ENCODE measurements around the gene B4GALNT3.

B4GALNT3 gene

GRCh38 chr12:510071-510825 is 50.5 kb downstream of the B4GALNT3 start:
- no peak for DNase-seq

- no peak for DNase-seq
These were observed 53.2 kb downstream of the B4GALNT3 start for GRCh38 chr12:512933-513332.

GRCh38 chr12:513446-513845 is 53.7 kb downstream of the B4GALNT3 start:
- no peak for DNase-seq

DNA sequence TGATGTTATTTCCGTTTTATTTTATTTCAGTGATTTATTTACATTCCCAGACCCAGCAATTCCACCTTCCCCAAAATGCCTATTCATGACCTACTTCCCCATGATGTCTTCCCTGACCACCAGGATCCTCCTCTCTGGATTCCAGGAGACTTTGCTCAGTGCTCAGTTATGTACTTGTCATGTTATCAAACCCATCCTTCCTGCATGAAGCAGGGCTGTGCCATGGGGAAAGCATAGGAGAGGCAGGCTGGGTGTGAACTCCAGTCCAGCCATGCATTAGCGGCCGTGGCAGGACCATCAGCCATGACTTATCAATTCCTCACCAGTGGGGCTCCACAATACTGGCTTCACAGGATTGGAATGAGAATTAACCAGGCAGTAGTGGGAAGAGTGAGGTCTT is 57.8 kb downstream of the B4GALNT3 start:
- no peak for DNase-seq

DNA sequence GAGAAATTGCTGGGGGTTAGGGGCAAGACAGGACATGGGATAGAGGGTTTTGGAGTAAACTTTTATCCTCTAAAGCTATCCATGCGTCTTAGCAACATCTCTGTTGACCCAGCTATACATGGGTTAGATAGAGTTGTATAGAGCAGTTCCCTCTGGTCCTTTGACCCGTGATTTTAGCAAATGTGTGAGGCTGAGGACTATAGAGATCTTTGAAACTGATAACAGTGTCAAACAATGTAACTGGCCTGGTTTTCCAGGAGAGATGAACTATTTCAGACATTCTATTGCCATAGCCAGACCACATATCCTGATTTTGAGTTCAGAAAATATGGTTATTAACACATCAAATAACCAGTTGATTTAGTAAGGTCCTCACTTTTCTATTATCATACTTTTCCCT is 60.4 kb downstream of the B4GALNT3 start:
- DNase-seq = no peak

GRCh38 chr12:522692-523378 is 63.1 kb downstream of the B4GALNT3 start:
- DNase-seq = no peak

DNA sequence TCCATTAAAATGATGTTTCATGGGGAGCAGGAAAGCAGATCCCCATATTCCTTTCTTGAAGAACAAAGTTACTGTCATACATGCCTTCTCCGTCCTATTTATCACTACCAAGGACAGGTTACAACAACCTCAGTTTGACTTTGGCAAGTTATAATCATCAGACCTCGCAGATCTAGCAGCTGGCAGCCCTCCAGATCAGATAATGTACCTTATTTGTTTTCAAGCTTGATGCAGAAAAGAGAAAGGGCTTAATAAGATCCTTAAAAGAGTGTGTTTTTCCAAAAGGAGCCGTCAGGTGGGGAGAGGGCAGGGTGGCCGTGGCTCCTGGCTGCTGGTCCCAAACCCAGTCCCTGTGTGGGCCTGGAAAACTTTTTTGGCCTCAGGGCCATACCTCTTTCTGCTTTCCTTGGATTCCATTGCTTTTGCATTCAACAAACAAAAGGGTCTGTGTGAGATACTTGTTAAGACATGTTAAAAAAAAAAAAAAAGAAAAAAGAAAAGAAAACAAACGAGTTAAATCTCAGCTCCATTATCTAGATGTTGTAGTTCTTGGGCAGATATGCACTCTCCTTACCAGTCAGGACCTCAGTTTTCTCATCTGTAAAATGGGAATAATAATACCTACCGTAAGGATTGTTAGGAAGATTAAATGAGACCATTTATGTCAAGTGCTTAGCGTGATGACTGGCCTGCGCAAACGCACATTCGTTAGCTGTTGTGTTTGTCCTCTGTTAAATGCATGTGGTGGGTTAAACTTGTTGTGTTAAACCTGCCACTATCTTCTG is 64.6 kb downstream of the B4GALNT3 start:
- no peak for DNase-seq

DNA sequence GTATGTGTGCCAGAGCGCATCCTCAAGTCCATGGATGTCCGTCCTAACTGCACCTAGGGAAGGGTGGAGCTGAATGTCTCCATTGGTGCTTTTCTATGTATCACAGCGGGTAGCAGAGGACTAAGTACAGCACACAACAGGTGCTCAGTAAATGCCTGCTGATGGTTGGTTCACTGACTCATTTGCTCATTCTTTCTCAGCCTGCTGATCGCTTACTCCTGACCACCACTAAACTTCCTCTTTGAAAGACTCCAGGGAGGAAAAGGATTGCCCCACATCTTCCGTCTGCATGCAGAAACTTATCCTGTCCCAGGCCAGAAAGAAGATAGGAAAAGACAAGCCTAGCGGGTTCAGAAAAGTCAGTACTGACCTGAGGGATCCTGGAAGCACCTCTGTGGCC is 66.3 kb downstream of the B4GALNT3 start:
- no peak for DNase-seq

DNA sequence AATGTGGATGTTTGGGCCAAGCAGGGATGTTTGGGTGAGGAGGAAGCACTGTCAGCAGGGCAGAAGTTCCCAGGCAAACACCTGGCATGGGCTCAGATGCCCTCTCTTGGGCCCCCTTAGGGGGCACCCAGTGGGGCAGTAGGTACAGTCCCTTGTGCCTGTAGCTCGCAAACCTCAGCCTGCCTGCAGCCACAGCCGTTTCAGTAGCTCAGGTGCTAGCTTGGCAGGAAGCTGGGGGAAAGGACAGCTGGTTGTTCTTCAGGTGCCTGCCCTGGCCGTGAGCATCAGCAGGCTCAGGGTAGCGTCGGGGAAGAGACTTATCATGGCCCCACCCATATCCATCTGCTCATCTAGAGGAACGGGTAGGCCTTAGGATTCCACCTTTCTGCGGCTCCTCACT is 67.5 kb downstream of the B4GALNT3 start:
- no peak for DNase-seq

DNA sequence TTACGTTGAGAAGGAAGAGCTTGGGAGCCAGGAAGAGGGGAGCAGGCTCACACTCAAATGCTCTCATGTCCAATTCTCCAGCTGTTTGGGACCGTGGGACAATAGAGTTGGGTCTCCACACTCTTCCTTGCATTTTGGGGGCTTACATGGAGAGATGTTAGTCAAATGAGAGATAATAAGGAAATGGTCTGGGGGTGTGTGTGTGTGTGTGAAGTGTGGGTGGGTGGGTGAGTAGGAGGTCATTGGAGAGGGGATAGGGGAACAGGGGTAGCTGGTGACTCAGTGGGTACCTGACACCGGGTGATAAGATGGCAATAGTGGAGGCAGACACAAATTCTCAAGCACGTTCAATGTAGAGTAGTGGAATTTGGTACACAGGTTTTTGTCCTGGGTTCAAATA is 68.0 kb downstream of the B4GALNT3 start:
- no peak for DNase-seq

- no peak for DNase-seq
These were observed 70.6 kb downstream of the B4GALNT3 start for GRCh38 chr12:530308-530707.

GRCh38 chr12:530821-531220 is 71.1 kb downstream of the B4GALNT3 start:
- no peak for DNase-seq

GRCh38 chr12:531951-532585 is 72.3 kb downstream of the B4GALNT3 start:
- no peak for DNase-seq

GRCh38 chr12:532908-533565 is 73.3 kb downstream of the B4GALNT3 start:
- DNase-seq = no peak

DNA sequence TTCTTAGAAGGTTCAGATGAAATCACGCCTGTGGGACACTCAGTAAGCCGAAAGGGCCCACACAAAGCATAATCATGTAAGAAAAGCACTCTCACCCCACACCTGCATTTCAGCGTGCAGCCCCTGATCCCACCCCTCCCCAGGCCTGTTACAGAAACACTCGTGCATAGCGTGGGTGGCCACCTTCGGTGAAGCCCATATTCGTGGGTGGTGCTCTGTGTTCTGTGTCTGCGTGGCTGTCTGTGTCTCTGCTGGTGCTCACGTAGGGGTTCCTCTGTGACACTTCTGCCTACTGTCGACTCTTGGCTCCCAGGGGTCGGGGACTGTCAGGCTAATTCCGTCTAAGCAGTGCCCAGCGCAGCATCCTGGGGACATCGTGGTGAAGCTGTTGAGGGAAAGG is 74.0 kb downstream of the B4GALNT3 start:
- DNase-seq = no peak

- no peak for DNase-seq
These were observed 74.5 kb downstream of the B4GALNT3 start for GRCh38 chr12:534216-534615.

GRCh38 chr12:535396-535795 is 75.7 kb downstream of the B4GALNT3 start:
- DNase-seq = no peak

GRCh38 chr12:536751-537245 is 77.1 kb downstream of the B4GALNT3 start:
- no peak for DNase-seq

DNA sequence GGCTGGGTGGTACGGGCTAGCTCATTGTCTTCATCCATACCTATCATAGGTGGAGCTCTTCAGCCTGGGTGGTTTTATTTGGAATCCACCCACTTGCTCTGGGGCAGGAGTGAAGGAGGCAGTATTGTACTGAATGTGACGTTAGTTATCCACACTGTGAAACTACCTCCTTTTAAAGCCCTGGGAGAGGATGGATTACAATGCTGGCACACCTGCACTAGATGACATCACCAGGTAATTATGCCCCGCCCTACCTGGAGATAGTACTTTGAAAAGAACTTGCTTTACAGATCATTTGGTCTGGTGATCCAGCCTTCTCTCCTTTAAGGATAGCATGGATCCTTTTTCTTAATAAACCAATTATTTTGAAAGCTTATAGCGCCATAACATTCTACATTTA is 78.0 kb downstream of the B4GALNT3 start:
- no peak for DNase-seq

DNA sequence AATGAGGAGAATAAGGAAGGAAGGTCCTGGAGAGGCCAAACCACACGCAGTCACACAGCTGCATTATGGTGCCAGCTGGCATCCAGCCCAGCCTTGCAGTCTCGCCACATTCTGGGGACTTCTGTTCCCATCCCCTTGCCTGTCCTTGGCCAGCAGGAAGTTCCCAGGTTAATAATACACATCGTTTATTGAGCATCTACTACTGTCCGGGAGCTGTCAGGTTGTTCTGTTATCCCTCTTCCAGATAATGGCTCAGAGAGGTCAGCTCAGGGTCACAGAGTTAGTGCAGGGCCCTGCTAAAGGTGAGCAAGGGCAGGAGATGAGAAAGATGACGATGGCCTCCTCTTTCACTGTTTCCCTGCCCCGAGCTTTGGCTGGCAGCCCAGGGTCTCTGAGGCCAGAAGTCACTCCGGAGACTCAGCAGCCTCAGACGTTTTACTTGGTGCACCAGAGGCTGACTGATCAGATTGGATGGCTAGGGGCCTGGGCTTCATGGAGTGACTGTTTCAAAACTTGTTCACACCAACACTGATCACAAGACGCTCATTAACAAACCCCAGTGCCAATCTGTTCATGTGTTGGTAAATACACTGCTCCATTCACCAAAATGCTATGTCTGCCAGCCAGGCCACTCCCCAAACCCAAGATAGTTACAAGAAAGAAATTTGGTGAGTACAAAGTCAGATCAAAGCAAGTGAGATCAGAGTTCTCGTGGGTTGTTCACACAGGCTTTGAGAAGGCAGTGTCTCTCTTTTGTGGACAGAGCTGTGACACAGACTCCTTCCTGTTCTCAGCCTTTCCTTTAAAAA is 79.2 kb downstream of the B4GALNT3 start:
- DNase-seq = peak; percentile 17

DNA sequence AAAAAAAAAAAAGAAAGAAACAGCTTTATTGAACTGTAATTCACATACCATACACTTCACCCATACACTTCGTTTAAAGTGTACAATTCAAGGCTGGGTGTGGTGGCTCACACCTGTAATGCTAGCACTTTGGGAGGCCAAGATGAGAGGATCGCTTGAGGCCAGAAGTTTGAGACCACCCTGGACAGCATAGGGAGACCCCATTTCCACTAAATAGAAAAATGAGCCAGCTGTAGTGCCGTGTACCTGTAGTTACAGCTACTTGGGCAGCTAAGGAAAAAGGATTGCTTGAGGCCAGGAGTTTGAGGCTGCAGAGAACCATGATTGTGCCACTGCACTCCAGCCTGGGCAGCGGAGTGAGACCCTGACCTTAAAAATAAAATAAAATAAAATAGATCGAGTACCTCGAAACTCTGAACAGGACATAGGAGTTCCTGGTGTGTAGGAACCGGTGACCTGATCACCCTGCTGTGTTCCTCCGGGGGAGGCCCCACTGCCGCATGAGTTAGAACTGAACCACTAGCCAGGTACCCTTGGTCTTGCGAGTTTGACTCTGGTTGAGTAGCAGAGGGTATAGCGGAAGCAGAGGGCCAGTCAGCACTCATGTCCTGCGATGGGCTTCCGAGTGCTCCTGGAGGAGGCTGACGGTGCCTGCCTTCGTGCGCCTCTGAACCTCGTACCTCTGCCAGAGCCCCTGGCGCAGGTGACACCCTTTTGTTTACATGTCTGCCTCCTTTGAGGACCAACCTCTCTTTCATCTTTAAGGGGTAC is 80.0 kb downstream of the B4GALNT3 start:
- no peak for DNase-seq

Measured in stimulated activated CD4-positive, alpha-beta T cell treated with anti-CD3 and anti-CD28 coated beads, Interleukin-4, amount 100 ng/mL, for 24 hours (primary cell).